GM12801 (cell line): ENCODE data around the gene CAPRIN2.

Experiments used
- CTCF ChIP-seq: IDR thresholded peaks from one replicate; pipeline ENCODE4 v1.5.1; 2011; ENCODE audit warnings: control low read depth; ENCODE audit not compliant: insufficient read length; ENCODE audit errors: extremely low read depth

Gene CAPRIN2

GRCh38 chr12:30752255-30752654, 2.5 kb downstream of the CAPRIN2 start:
- TF ChIP-seq CTCF = no peak

GRCh38 chr12:30748147-30748546, 6.6 kb downstream of the CAPRIN2 start:
- no peak for TF ChIP-seq CTCF

- TF ChIP-seq CTCF = no peak
Measured at GRCh38 chr12:30746190-30746589, 8.6 kb downstream of the CAPRIN2 start.

GRCh38 chr12:30744321-30744720, 10.4 kb downstream of the CAPRIN2 start:
- no peak for TF ChIP-seq CTCF

GRCh38 chr12:30740274-30740673, 14.5 kb downstream of the CAPRIN2 start:
- TF ChIP-seq CTCF = no peak

GRCh38 chr12:30739020-30739419, 15.7 kb downstream of the CAPRIN2 start:
- TF ChIP-seq CTCF = no peak

GRCh38 chr12:30732954-30733637, 21.7 kb downstream of the CAPRIN2 start:
- no peak for TF ChIP-seq CTCF
